H9 (cell line): Measurements from ENCODE around the gene TBC1D4. TPM values are rescaled to one million over a fixed set of nuclear protein-coding genes. Genes with fewer than 3 reads are reported as not detected.

Experiments
- DNase-seq: peaks from one replicate; pipeline ENCODE4 v3.0.0-alpha.2; 2017
- H2AFZ ChIP-seq: one replicate; pipeline ENCODE4 v1.6.1; 2013; ENCODE audit warnings: mild to moderate bottlenecking, low read length, control low read depth, moderate library complexity
- H2AK5ac ChIP-seq: 2 replicates; pipeline ENCODE4 v1.6.1; 2013; ENCODE audit warnings: low read length, control low read depth, mixed read lengths; ENCODE audit not compliant: insufficient read length
- H2BK120ac ChIP-seq: one replicate; pipeline ENCODE4 v1.6.1; 2013; ENCODE audit warnings: low read depth, mild to moderate bottlenecking, low read length, control low read depth, inconsistent platforms; ENCODE audit not compliant: poor library complexity, severe bottlenecking
- H2BK12ac ChIP-seq: 2 replicates; pipeline ENCODE4 v1.6.1; 2013; ENCODE audit warnings: low read length, control low read depth, mixed read lengths, low read depth; ENCODE audit not compliant: insufficient read length
- H2BK15ac ChIP-seq: 2 replicates; pipeline ENCODE4 v1.6.1; 2013; ENCODE audit warnings: low read depth, low read length, control low read depth
- H2BK20ac ChIP-seq: one replicate; pipeline ENCODE4 v1.6.1; 2013; ENCODE audit warnings: low read depth, mild to moderate bottlenecking, low read length, control low read depth, inconsistent platforms; ENCODE audit not compliant: poor library complexity, severe bottlenecking
- H2BK5ac ChIP-seq: 2 replicates; pipeline ENCODE4 v1.6.1; 2013; ENCODE audit warnings: low read length, control low read depth, mixed read lengths; ENCODE audit not compliant: insufficient read length
- H3K14ac ChIP-seq: 2 replicates; pipeline ENCODE4 v1.6.1; 2013; ENCODE audit warnings: low read length, control low read depth; ENCODE audit not compliant: insufficient read depth
- H3K18ac ChIP-seq: 2 replicates; pipeline ENCODE4 v1.6.1; 2013; ENCODE audit warnings: low read depth, mild to moderate bottlenecking, mixed read lengths, low read length, control low read depth; ENCODE audit not compliant: insufficient read length
- H3K23ac ChIP-seq: 2 replicates; pipeline ENCODE4 v1.6.1; 2013; ENCODE audit warnings: low read length, control low read depth, mixed read lengths, low read depth; ENCODE audit not compliant: insufficient read length
- H3K23me2 ChIP-seq: 2 replicates; pipeline ENCODE4 v1.6.1; 2013; ENCODE audit warnings: low read depth, mild to moderate bottlenecking, mixed read lengths, low read length, control low read depth; ENCODE audit not compliant: insufficient read length, poor library complexity, severe bottlenecking
- H3K27ac ChIP-seq: 2 replicates; pipeline ENCODE4 v1.5.1; 2013; ENCODE audit warnings: low read length, control low read depth, mixed read lengths, low read depth; ENCODE audit not compliant: insufficient read length
- H3K27me3 ChIP-seq: 2 replicates; pipeline ENCODE4 v1.6.1; 2013; ENCODE audit warnings: low read length, control low read depth, inconsistent platforms; ENCODE audit not compliant: insufficient read depth
- H3K4ac ChIP-seq: 2 replicates; pipeline ENCODE4 v1.6.1; 2013; ENCODE audit warnings: low read depth, mild to moderate bottlenecking, control low read depth, inconsistent platforms, low read length, moderate library complexity
- H3K4me1 ChIP-seq: 2 replicates; pipeline ENCODE4 v1.6.1; 2013; ENCODE audit warnings: low read length, control low read depth, inconsistent platforms; ENCODE audit not compliant: insufficient read depth
- H3K4me2 ChIP-seq: 2 replicates; pipeline ENCODE4 v1.6.1; 2013; ENCODE audit warnings: low read length, control low read depth, mixed read lengths; ENCODE audit not compliant: insufficient read length, insufficient read depth
- H3K56ac ChIP-seq: 2 replicates; pipeline ENCODE4 v1.6.1; 2013; ENCODE audit warnings: low read depth, mild to moderate bottlenecking, mixed read lengths, low read length, control low read depth; ENCODE audit not compliant: insufficient read length
- H3K79me1 ChIP-seq: 2 replicates; pipeline ENCODE4 v1.6.1; 2013; ENCODE audit warnings: low read depth, mild to moderate bottlenecking, moderate library complexity, low read length, control low read depth, inconsistent platforms; ENCODE audit not compliant: insufficient read depth, poor library complexity, severe bottlenecking
- H3K79me2 ChIP-seq: 2 replicates; pipeline ENCODE4 v1.6.1; 2013; ENCODE audit warnings: low read length, control low read depth, inconsistent platforms; ENCODE audit not compliant: insufficient read depth
- H3K9ac ChIP-seq: 2 replicates; pipeline ENCODE4 v1.6.1; 2013; ENCODE audit warnings: low read length, control low read depth, mixed read lengths; ENCODE audit not compliant: insufficient read length; ENCODE audit errors: extremely low read depth
- H3K9me3 ChIP-seq: one replicate; pipeline ENCODE4 v1.6.1; 2013; ENCODE audit warnings: low read depth, low read length, inconsistent platforms; ENCODE audit not compliant: control insufficient read depth
- H3T11ph ChIP-seq: one replicate; pipeline ENCODE4 v1.6.1; 2013; ENCODE audit warnings: mild to moderate bottlenecking, low read length, control low read depth, inconsistent platforms
- H4K20me1 ChIP-seq: one replicate; pipeline ENCODE4 v1.6.1; 2013; ENCODE audit not compliant: control insufficient read depth, insufficient read length, insufficient read depth
- H4K5ac ChIP-seq: 2 replicates; pipeline ENCODE4 v1.6.1; 2013; ENCODE audit warnings: low read depth, mild to moderate bottlenecking, mixed read lengths, low read length, control low read depth; ENCODE audit not compliant: insufficient read length
- H4K8ac ChIP-seq: replicated peaks from 2 replicates; pipeline ENCODE4 v1.6.1; 2013; ENCODE audit warnings: low read length, control low read depth, mixed read lengths, low read depth; ENCODE audit not compliant: insufficient read length
- H4K91ac ChIP-seq: 2 replicates; pipeline ENCODE4 v1.6.1; 2013; ENCODE audit warnings: low read depth, mild to moderate bottlenecking, moderate library complexity, mixed read lengths, low read length, control low read depth; ENCODE audit not compliant: insufficient read length
- H3K27ac Mint-ChIP-seq, 3 experiments: 2 replicates in 2 of 3; 3 replicates in 1 of 3; pipeline ENCODE4 v1.8.0; 2020 to 2021; ENCODE audit warnings: mixed read lengths in 3 of 3, mild to moderate bottlenecking in 1 of 3, moderate library complexity in 1 of 3
- H3K27me3 Mint-ChIP-seq: 2 replicates; pipeline ENCODE4 v1.8.0; 2021; ENCODE audit warnings: low read depth, mild to moderate bottlenecking, moderate library complexity, mixed read lengths
- H3K36me3 Mint-ChIP-seq, 3 experiments: 2 replicates in 2 of 3; 3 replicates in 1 of 3; pipeline ENCODE4 v1.8.0; 2020 to 2021; ENCODE audit warnings: low read depth in 3 of 3, mixed read lengths in 3 of 3; ENCODE audit not compliant: insufficient read depth in 1 of 3
- H3K4me1 Mint-ChIP-seq, 2 experiments: 2 replicates each; pipeline ENCODE4 v1.8.0; 2020; ENCODE audit warnings: mixed read lengths in 2 of 2
- H3K4me3 Mint-ChIP-seq, 2 experiments: 2 replicates in 1 of 2; 3 replicates in 1 of 2; pipeline ENCODE4 v1.8.0; 2020 to 2021; ENCODE audit warnings: mild to moderate bottlenecking in 2 of 2, mixed read lengths in 2 of 2, moderate library complexity in 1 of 2
- H3K9me3 Mint-ChIP-seq, 2 experiments: 2 replicates in 1 of 2; 3 replicates in 1 of 2; pipeline ENCODE4 v1.8.0; 2020; ENCODE audit warnings: mild to moderate bottlenecking in 2 of 2, mixed read lengths in 2 of 2, moderate library complexity in 1 of 2
- WGBS: extraction: QIAGEN DNeasy Blood & Tissue Kit; methylation state at CpG from one replicate; pipeline ENCODE4 v1.1.7; 2013; ENCODE audit warnings: missing lambda C conversion rate, low lambda C conversion rate, mixed read lengths; ENCODE audit not compliant: insufficient read length; ENCODE audit errors: extremely low coverage; 5-methylcytosine and 5-hydroxymethylcytosine counted together
- total RNA-seq: library from RNA; stranded (reverse); gene quantifications from 2 replicates; pipeline ENCODE4 v1.2.1, GENCODE V29; 2021
- TF ChIP-seq, protein P1 (sequence below): fragments of 200-600 bp; sonication (generic); conservative IDR thresholded peaks from 3 replicates; pipeline ENCODE4 v1.8.0; 2021; ENCODE audit warnings: antibody characterized with exemption, mild to moderate bottlenecking

The TBC1D4 gene
- total RNA-seq, 1 experiment from 2014 or later, result 10.5 TPM

DNA sequence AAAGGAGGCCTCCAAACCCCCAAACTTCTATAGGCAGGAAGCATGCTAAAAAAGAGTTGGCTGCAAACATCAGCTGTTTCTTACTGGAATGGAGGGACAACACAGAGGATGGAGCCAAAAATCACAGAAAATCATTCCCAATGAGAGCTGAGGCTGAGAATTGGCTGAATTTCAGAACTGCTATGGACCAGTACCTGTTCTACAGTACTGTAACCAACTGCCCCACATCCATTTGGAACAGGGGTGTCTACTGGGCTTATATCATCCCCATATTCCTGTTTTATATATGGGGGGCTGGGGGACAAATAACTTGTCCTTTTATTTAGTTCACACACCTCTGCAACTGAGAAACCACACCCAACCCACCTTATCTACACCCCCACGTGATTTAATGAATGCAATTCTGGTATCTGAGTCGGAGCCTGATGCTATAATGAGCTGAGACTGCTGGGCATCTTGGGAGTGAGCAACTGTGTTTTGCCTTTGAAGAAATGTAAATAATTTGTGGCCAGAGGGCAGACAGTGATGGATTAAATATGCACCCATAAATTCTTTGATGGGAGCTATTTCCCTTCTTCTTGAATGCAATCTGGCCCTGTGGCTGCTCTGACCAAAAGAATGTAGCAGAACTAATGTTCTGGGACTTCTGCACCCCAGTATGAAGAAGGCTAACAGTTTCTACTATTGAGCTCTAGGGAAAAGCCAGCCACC is 82.6 kb downstream of the TBC1D4 start:
- 0 out of 4 replicates have a peak, but pooled peaks cover 0 to 3% of the 10 kb centered on the region in 2 experiments for H3K4me1 Mint-ChIP-seq
- H3K4me3 Mint-ChIP-seq, result no peak overlapping the region
- H3K18ac ChIP-seq, result no peak overlapping the region
- no peak overlapping the region for H4K91ac ChIP-seq
- no peak overlapping the region for H4K5ac ChIP-seq
- peak overlapping the region in 1 of 3 experiments; percentile 19; a peak in 1 of 7 replicates for H3K27ac Mint-ChIP-seq
- peaks cover 2% of the 10 kb centered on the region for H3K79me1 ChIP-seq
- no peaks in the 10 kb centered on the region for H3K9me3 ChIP-seq
- no peaks in the 10 kb centered on the region for H3K27me3 ChIP-seq
- no peak overlapping the region for H3K27ac ChIP-seq
- H2BK20ac ChIP-seq, result no peak overlapping the region
- peaks cover 1% of the 10 kb centered on the region; the same call in 1 of the 2 replicates for H3K79me2 ChIP-seq
- H2AK5ac ChIP-seq, result no peak overlapping the region
- H3K9ac ChIP-seq, result no peak overlapping the region
- no peak overlapping the region for H3K23ac ChIP-seq
- H3K9me3 Mint-ChIP-seq, result peaks cover 0 to 7% of the 10 kb centered on the region in 2 experiments; a peak in 2 of 5 replicates
- H3K4ac ChIP-seq, result no peak overlapping the region
- H4K8ac ChIP-seq, result no peak overlapping the region
- H3K56ac ChIP-seq, result no peak overlapping the region
- H2BK15ac ChIP-seq, result no peak overlapping the region
- H2BK12ac ChIP-seq, result no peak overlapping the region
- H3T11ph ChIP-seq, result no peak overlapping the region
- no peak overlapping the region for H3K14ac ChIP-seq
- no peaks in the 10 kb centered on the region for H3K27me3 Mint-ChIP-seq
- no peak overlapping the region for H2BK120ac ChIP-seq
- TF ChIP-seq, protein P1, sequence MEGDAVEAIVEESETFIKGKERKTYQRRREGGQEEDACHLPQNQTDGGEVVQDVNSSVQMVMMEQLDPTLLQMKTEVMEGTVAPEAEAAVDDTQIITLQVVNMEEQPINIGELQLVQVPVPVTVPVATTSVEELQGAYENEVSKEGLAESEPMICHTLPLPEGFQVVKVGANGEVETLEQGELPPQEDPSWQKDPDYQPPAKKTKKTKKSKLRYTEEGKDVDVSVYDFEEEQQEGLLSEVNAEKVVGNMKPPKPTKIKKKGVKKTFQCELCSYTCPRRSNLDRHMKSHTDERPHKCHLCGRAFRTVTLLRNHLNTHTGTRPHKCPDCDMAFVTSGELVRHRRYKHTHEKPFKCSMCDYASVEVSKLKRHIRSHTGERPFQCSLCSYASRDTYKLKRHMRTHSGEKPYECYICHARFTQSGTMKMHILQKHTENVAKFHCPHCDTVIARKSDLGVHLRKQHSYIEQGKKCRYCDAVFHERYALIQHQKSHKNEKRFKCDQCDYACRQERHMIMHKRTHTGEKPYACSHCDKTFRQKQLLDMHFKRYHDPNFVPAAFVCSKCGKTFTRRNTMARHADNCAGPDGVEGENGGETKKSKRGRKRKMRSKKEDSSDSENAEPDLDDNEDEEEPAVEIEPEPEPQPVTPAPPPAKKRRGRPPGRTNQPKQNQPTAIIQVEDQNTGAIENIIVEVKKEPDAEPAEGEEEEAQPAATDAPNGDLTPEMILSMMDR, result no peak
- H4K20me1 ChIP-seq, result no peaks in the 10 kb centered on the region
- H3K36me3 Mint-ChIP-seq, result peaks cover 0 to 3% (median 0%) of the 10 kb centered on the region in 3 experiments; a peak in 2 of 7 replicates
- H2BK5ac ChIP-seq, result no peak overlapping the region
- H3K23me2 ChIP-seq, result no peaks in the 10 kb centered on the region
- H2AFZ ChIP-seq, result no peak overlapping the region
- no CpG with 5 or more reads among the region's 2 CpGs for WGBS
- no peak for DNase-seq
- H3K4me1 ChIP-seq, result no peaks in the 10 kb centered on the region
- H3K4me2 ChIP-seq, result no peak overlapping the region
